ENCODE measurements around the gene KIRREL1.

KIRREL1 gene

DNA sequence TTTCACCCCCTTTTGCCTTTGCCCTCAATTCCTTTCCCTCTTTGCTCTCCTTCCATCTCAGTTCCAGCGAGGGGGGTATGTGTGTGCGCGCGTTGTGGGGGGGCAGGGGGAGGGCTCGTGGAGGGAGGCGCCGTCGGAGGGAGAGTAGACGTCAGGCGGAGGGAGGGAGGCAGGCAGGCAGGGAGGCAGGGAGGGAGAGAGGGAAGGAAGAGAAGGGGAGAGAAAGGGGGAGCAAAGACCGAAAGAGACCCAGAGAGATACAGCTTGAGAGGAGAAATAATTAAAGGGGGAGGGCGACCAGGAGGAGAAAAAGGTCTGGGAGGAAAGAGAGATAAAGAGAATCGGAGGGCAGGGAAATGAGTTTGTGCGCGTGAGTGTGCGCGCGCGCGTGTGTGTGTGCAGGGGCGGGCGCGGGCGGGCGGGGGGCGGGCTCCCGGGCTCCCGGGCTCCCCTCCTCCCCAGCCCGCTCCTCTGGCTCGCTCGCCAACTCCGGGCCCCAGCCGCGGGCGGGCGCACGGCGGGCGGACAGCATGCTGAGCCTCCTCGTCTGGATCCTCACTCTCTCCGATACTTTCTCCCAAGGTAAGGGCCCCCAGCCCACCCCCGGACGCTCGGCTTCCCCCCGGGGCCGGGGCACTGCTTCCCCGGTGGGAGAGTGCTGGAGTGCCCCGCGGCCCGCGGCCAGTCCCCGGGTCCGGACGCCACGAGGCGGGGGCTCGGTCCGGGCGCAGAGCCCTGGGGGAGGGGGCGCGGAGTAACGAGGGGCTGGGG is at the start of gene KIRREL1:
KIRREL1 (plus strand) TSS at position 499 of the 771 bp plus-strand sequence; CDS start at position 531, 32 bp downstream.
- Mint-ChIP-seq H3K4me3 (peak within 1 kb of the TSS; percentile 76), H3K36me3 (no peaks in the 10 kb centered on the region), H3K27ac (no peak within 1 kb of the TSS), H3K27me3 (peaks cover 24% of the 10 kb centered on the region), H3K9me3 (ENCODE audit: low read depth) (no peaks in the 10 kb centered on the region), H3K4me1 (ENCODE audit: low read depth) (peaks cover 11% of the 10 kb centered on the region)

DNA sequence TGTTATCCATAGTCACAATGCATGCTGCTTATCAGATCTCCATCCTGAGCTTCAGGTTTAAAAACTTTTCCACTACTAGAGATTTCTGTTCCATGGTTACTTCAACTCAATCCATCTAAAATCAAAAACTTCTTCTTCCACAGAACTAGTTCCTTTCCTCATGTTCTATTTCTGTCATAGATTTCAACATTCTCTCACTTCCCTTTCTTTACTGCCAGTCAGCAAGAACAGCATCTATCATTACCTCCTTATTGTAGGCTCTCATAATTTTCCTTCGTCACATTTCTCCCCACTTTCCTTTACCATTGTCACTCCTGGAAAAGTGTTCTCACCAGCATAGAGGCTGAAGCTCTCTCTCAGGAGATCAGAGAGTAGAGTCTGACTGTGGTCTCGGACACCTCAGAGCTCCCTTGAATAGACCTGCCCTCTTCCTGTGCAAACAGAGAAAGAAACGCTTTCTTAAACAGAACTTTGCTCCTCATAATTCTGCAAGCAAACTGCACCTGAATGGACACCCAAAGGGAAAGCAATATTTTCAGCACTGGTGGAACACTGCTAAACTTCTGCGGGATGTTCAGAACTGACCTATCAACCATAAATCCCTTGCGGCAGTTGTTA is 48.7 kb upstream of the KIRREL1 start:
- H3K36me3 Mint-ChIP-seq, result no peaks in the 10 kb centered on the region
- H3K27me3 Mint-ChIP-seq, result peaks cover 4% of the 10 kb centered on the region
- H3K9me3 Mint-ChIP-seq (ENCODE audit: low read depth), result no peaks in the 10 kb centered on the region
- H3K4me1 Mint-ChIP-seq (ENCODE audit: low read depth), result peaks cover 4% of the 10 kb centered on the region
- no peak overlapping the region for H3K27ac Mint-ChIP-seq
- no peak overlapping the region for H3K4me3 Mint-ChIP-seq

DNA sequence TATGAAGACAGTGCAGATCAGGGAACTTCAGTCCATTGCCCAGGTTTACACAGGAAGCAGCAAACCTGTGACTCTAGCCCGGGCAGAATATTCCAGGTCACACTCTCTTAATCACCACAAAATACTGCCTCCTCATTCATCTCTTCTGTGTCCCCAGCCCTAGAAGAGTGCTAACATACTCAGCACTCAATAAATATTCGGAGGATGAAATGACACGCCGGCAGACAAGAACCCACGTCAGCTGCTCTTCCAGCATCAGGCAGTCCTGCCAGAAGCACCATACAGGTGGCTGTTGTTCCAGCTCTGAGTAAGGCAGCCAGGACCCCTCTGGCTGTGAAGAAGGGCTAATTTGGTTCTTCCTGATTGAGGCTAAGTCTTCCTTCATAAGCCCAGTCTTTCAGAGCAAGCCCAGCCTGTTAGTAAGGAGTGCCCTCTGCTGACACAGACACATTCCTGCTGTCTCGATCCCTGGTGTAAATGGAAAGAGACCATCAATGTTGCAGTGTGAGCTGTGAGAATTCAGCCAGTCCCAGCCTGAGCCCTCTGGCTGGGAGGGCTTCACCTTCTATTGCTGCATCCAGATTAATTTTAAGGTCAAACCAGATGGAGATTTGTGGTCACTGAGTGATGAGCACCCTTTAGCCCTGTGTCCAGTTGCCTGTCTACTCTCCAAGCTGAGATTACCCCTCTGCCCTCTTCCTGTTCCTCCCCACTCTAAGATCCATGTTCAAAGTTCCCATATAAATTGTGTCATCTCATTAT is 45.0 kb upstream of the KIRREL1 start:
- Mint-ChIP-seq H3K4me3 (no peak overlapping the region), H3K27me3 (peaks cover 9% of the 10 kb centered on the region), H3K4me1 (ENCODE audit: low read depth) (peaks cover 4% of the 10 kb centered on the region), H3K36me3 (no peaks in the 10 kb centered on the region), H3K27ac (no peak overlapping the region), H3K9me3 (ENCODE audit: low read depth) (no peaks in the 10 kb centered on the region)

DNA sequence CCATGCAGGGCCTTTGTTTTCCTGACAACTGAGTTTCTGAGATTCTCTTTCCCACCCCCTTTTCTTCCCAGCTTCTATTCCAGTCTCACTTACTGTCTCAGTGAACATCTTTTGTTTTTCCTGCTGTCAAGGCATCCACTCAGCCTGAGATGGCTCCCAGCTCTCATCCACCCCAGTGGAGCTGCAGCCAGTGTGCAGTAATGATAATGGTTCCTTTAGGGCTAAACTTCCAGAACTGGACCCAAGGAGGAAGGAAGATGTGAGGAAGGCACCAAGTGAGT is 44.4 kb upstream of the KIRREL1 start:
- H3K36me3 Mint-ChIP-seq, result no peaks in the 10 kb centered on the region

DNA sequence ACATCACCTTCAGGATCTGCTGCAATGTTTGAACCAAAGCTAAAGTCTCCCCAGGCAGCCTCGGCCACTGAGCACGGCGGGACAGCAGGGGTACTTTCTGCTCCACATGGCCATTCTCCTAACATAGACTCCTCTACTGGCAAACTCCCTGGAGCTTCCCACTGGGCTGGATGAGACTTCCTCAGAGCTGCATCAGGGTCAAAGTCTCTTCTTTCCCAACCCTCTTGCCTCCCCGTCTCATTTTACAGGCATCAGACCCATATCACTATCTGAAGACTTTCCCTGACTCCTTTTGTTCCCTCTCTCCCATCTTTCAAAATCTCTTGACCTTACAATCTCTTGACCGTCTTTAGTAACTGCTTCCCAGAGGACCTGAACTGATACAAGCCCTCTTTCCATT is 42.2 kb upstream of the KIRREL1 start:
- Mint-ChIP-seq H3K36me3 (no peaks in the 10 kb centered on the region), H3K4me1 (ENCODE audit: low read depth) (no peaks in the 10 kb centered on the region), H3K4me3 (no peak overlapping the region), H3K27ac (no peak overlapping the region), H3K9me3 (ENCODE audit: low read depth) (no peaks in the 10 kb centered on the region), H3K27me3 (peaks cover 9% of the 10 kb centered on the region)

More for the DNA sequence above, 44.4 kb upstream of the KIRREL1 start:
- H3K9me3 Mint-ChIP-seq (ENCODE audit: low read depth), result no peaks in the 10 kb centered on the region
- H3K27me3 Mint-ChIP-seq, result peaks cover 9% of the 10 kb centered on the region
- H3K27ac Mint-ChIP-seq, result no peak overlapping the region
- no peak overlapping the region for H3K4me3 Mint-ChIP-seq
- H3K4me1 Mint-ChIP-seq (ENCODE audit: low read depth), result peaks cover 4% of the 10 kb centered on the region

DNA sequence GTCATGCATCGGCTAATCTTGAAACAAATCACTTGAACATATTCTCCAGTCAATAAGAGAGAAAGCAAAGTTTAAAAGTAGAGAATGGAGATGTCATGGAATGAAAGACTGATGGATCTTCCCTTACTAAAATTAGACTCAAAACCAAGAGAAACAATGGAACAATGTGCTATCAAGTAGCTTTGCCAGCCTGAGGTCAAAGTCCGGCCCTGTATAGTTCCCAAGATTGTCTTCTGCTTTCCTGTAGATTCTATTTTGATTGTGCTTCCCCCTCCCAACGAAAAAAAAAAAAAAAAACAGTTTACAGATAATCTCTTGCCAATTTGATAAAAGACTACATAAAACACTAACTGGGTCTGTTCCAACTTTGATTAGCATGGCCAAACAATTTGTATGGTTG is 40.8 kb upstream of the KIRREL1 start:
- H3K36me3 Mint-ChIP-seq, result no peaks in the 10 kb centered on the region
- H3K9me3 Mint-ChIP-seq (ENCODE audit: low read depth), result no peaks in the 10 kb centered on the region
- no peak overlapping the region for H3K4me3 Mint-ChIP-seq
- H3K27me3 Mint-ChIP-seq, result peaks cover 7% of the 10 kb centered on the region
- no peak overlapping the region for H3K27ac Mint-ChIP-seq
- H3K4me1 Mint-ChIP-seq (ENCODE audit: low read depth), result no peaks in the 10 kb centered on the region

DNA sequence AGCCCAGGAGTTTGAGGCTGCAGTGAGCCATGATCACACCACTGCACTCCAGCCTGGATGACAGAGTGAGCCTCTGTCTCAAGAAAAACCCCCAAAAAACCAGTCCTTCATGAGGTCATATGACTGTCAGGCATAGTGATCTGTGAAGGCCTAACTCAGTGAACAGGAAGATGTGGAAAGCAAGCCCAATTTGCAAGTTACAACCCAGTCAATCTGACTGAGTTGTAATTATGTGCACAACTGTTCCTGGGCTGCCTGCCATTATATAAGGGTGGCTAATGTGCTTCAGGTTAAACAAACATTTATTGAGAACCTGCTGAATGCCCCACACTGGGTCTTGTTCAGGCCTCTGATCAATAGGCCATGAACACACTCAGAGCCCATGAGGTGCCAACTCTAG is 38.2 kb upstream of the KIRREL1 start:
- H3K4me3 Mint-ChIP-seq, result no peak overlapping the region
- no peaks in the 10 kb centered on the region for H3K36me3 Mint-ChIP-seq
- peaks cover 5% of the 10 kb centered on the region for H3K27me3 Mint-ChIP-seq
- H3K9me3 Mint-ChIP-seq (ENCODE audit: low read depth), result no peaks in the 10 kb centered on the region
- no peaks in the 10 kb centered on the region for H3K4me1 Mint-ChIP-seq (ENCODE audit: low read depth)
- no peak overlapping the region for H3K27ac Mint-ChIP-seq

DNA sequence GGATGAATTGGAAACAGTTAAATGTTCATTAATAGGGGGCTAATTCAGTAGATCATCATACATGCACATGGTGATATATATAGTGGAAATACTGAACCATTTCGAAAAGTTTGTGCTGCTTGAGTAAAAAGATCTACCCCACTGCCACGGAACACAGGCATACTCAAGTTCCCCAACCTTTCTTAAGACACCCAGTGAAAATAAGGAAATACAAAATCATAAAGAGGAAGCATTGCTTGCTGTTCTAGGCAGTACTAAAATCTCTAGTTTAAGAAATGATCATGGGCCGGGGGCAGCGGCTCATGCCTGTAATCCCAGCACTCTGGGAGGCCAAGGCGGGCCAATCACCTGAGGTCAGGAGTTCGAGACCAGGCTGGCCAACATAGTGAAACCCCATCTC is 37.6 kb upstream of the KIRREL1 start:
- Mint-ChIP-seq H3K4me1 (ENCODE audit: low read depth) (no peaks in the 10 kb centered on the region), H3K36me3 (no peaks in the 10 kb centered on the region), H3K27ac (no peak overlapping the region), H3K27me3 (peaks cover 2% of the 10 kb centered on the region), H3K4me3 (no peak overlapping the region), H3K9me3 (ENCODE audit: low read depth) (no peaks in the 10 kb centered on the region)

DNA sequence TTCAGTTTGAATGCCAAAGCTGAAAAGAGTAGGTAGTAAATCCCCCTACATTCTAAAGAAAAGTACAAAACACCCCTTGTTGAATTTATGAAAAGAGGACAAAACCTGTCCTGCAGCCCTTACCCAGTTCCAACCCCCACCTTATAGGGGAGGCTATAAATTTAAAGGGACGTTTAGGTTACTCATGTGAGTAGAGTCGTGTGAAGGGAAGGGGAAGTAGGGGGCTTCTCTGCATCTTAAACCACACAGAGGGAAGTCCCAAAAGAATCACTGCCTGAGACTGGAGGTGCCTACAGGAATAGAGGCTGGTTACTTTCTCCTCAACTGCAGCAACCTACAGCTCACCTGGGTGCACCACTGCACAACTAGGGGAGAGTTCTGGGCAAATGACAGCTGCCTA is 36.7 kb upstream of the KIRREL1 start:
- Mint-ChIP-seq H3K27ac (no peak overlapping the region), H3K4me1 (ENCODE audit: low read depth) (no peaks in the 10 kb centered on the region), H3K4me3 (no peak overlapping the region), H3K9me3 (ENCODE audit: low read depth) (no peaks in the 10 kb centered on the region), H3K36me3 (no peaks in the 10 kb centered on the region), H3K27me3 (no peaks in the 10 kb centered on the region)

DNA sequence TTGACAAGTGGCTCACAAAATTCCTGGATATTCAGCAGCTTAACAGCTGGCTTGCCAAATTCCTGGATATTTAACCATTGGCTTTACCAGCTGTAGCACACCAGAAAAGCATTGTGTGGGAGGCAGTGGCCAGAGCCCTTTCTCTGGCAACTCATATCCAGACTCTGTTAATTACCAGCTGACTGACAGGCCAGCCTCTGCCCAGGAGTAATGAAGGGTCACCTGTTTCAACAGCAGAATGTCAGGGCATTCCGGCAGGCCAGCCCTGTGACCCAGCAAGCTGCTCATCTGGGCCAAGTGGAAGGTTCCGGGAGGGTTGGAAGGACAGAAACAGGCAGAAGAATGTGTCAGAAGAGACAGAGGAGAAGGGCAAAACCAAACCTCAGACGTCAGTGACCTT is 35.2 kb upstream of the KIRREL1 start:
- Mint-ChIP-seq H3K36me3 (no peaks in the 10 kb centered on the region), H3K27me3 (peaks cover 6% of the 10 kb centered on the region), H3K4me1 (ENCODE audit: low read depth) (no peaks in the 10 kb centered on the region), H3K9me3 (ENCODE audit: low read depth) (no peaks in the 10 kb centered on the region), H3K4me3 (no peak overlapping the region), H3K27ac (no peak overlapping the region)

DNA sequence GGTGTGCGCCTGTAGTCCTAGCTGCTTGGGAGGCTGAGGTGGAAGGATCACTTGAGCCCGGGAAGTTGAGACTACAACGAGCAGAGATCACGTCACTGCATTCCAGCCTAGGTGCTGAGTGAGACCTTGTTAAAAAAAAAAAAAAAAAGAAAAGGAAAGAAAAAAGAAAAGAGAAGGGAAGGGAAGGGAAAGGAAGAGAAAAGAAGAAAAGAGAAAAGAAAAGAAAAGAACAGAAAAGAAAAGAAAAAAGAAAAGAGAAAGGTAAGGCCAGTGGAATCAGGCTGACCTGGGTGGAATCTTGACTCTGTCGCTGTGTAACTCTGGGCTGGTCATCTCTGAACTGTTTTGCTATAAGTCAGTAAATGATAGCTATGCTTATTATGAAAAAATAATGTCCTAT is 33.7 kb upstream of the KIRREL1 start:
- Mint-ChIP-seq H3K4me3 (no peak overlapping the region), H3K4me1 (ENCODE audit: low read depth) (no peaks in the 10 kb centered on the region), H3K9me3 (ENCODE audit: low read depth) (no peaks in the 10 kb centered on the region), H3K27ac (no peak overlapping the region), H3K36me3 (no peaks in the 10 kb centered on the region), H3K27me3 (peaks cover 6% of the 10 kb centered on the region)

DNA sequence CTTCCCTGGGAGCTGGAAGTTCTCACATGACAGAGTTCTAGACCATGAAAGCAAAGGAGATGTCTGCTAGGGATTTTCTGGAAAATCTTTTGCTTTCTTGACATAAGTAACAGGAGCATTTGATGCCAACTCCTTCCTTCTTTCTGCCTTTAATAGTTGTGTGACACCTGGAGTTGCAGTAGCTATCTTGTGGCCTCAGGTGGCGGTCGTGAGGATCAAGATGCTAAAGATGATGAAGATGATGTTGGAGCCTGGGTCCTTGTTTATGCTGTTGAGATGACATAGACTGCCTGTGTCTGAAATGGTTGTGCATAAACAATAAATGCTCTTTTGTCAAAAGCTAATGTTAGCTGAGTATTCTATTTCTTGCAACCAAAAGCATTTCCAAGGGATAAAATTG is 32.7 kb upstream of the KIRREL1 start:
- H3K4me1 Mint-ChIP-seq (ENCODE audit: low read depth), result no peaks in the 10 kb centered on the region
- H3K4me3 Mint-ChIP-seq, result no peak overlapping the region
- no peaks in the 10 kb centered on the region for H3K36me3 Mint-ChIP-seq
- no peaks in the 10 kb centered on the region for H3K9me3 Mint-ChIP-seq (ENCODE audit: low read depth)
- H3K27me3 Mint-ChIP-seq, result peaks cover 6% of the 10 kb centered on the region
- no peak overlapping the region for H3K27ac Mint-ChIP-seq

DNA sequence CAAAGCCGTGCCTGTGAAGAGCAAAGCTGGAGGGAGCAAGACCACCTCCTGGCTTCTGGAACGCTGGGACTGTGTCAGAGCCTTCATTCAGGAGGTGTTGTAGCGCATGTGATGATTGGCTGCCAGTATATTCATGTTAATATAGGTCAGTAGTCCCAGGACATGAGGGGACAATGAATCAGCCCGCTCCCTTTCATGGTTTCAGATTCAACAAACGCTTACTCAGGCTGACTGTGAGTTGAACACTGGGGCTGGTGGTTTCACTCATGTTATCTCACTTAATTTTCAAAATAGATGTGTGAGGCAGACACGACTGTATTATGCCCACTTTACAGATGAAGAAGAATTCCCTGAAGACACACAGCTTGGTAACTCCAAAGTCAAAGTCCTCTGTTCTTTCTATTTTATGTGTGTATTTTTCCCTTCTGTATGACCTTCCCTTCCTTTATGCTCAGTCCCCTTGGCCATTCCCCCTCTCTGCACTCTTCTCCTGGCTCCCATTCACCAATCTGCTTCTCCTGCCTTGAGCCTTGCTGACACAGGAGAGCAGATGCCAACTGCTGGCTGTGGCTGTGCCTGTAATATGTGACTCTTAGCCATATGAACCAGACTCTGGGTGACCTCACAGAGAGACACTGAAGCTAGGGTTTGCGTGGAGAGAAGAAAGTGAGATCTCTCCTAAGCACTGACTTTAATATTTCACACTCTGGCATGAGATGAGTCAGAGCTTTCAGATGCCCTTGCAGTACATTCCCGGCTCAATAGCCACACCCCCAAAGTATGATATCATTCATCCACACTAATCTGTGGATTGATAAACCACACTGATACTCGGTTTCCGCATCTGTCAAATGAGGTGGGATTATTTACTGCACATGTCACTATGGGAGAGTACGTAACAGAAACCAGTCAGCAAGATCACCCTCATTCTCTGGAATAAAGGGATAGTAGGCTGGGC is 31.4 kb upstream of the KIRREL1 start:
- Mint-ChIP-seq H3K9me3 (ENCODE audit: low read depth) (no peaks in the 10 kb centered on the region), H3K27me3 (peaks cover 6% of the 10 kb centered on the region), H3K4me3 (no peak overlapping the region), H3K4me1 (ENCODE audit: low read depth) (no peaks in the 10 kb centered on the region), H3K36me3 (no peaks in the 10 kb centered on the region), H3K27ac (no peak overlapping the region)

DNA sequence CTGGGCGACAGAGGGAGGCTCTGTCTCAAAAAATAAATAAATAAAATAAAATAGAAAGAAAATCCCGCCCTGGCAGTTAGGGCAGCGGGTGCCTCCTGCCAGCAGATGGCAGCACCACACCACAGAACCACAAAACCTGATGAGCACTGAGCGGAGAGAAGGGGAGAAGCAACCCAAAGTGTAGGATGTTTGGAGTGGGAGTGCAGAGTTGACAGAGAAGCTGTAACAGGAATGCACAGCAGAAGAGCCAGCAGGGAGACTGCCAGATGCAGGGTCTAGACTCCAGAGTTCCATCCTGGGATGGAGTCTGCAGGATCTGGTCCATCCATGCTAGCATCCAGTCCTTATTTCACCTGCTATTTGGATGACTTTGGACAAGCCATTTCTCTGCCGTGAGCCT is 29.7 kb upstream of the KIRREL1 start:
- Mint-ChIP-seq H3K4me1 (ENCODE audit: low read depth) (no peaks in the 10 kb centered on the region), H3K4me3 (no peak overlapping the region), H3K27me3 (peaks cover 6% of the 10 kb centered on the region), H3K9me3 (ENCODE audit: low read depth) (no peaks in the 10 kb centered on the region), H3K36me3 (no peaks in the 10 kb centered on the region), H3K27ac (no peak overlapping the region)

DNA sequence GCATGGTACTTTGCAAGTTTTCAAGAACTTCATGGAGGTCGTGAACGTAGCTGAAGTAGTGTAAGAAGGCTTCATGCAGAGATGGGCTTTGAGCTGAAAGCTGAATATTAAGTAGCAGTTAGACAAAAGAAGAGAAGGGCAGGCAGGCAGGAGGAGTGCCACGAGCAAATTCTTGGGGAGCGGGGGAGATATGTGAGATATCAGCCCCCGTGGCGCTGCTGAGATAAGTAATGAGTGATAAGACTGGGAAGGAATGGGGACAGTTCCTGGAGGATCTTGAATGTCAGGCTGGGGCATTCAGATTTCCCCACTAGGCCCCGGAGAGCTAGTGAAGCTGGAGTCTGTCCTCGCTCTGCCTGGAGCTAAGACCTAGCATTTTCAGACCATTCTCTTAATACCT is 27.9 kb upstream of the KIRREL1 start:
- H3K27ac Mint-ChIP-seq, result no peak overlapping the region
- H3K9me3 Mint-ChIP-seq (ENCODE audit: low read depth), result no peaks in the 10 kb centered on the region
- no peak overlapping the region for H3K4me3 Mint-ChIP-seq
- peaks cover 11% of the 10 kb centered on the region for H3K27me3 Mint-ChIP-seq
- no peaks in the 10 kb centered on the region for H3K4me1 Mint-ChIP-seq (ENCODE audit: low read depth)
- H3K36me3 Mint-ChIP-seq, result no peaks in the 10 kb centered on the region
